MM.1S (cell line): ENCODE measurements around the gene CCSER1.

Experiments used
- EZH2 ChIP-seq: fragments of 300-600 bp; sonication (generic); optimal IDR thresholded peaks from 2 replicates; pipeline ENCODE3; 2017; ENCODE audit warnings: low read depth, mild to moderate bottlenecking, antibody characterized with exemption, low read length, mixed read lengths
- EZH2phosphoT487 ChIP-seq: fragments of 300-600 bp; sonication (generic); IDR thresholded peaks from 2 replicates; pipeline ENCODE4 v1.6.1; 2018; ENCODE audit warnings: antibody characterized with exemption, low read length
- TF ChIP-seq, protein P1 (sequence below): fragments of 300-600 bp; sonication (generic); IDR thresholded peaks from 2 replicates; pipeline ENCODE4 v1.5.1; 2016; ENCODE audit warnings: antibody characterized with exemption, low read length, mixed read lengths

DNA sequence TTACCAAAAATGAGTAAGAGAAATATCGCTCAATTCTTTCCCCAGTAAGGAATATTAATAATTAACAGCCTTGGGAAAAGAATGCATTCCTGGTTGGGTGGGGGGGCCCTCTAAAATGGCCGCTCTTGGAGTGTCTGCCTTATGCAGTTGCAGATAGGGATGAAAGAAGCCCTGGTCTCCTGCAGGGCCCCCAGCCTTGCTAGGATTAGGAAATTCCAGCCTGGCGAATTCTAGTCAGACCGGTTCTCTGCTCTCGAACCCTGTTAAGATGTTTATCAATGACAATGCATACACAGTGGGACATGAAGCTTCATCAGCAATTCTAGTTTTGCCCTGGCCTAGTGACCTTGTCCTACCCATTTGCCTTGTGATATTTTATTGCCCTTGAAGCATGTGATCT, 1128.8 kb downstream of the CCSER1 start:
- TF ChIP-seq, protein P1, sequence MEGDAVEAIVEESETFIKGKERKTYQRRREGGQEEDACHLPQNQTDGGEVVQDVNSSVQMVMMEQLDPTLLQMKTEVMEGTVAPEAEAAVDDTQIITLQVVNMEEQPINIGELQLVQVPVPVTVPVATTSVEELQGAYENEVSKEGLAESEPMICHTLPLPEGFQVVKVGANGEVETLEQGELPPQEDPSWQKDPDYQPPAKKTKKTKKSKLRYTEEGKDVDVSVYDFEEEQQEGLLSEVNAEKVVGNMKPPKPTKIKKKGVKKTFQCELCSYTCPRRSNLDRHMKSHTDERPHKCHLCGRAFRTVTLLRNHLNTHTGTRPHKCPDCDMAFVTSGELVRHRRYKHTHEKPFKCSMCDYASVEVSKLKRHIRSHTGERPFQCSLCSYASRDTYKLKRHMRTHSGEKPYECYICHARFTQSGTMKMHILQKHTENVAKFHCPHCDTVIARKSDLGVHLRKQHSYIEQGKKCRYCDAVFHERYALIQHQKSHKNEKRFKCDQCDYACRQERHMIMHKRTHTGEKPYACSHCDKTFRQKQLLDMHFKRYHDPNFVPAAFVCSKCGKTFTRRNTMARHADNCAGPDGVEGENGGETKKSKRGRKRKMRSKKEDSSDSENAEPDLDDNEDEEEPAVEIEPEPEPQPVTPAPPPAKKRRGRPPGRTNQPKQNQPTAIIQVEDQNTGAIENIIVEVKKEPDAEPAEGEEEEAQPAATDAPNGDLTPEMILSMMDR, result no peak
- no peak for TF ChIP-seq EZH2
- TF ChIP-seq EZH2phosphoT487, result no peak
